CD4-positive, alpha-beta T cell treated with Interleukin-10 for 1 hour (primary cell): ENCODE results near the gene PFDN5.
A peak's percentile ranks its signal among the peaks of the same experiment; 100 is the strongest.
"Not testable (repeated sequence)": the region's sequence is repeated elsewhere in the genome, so short reads cannot be mapped to it uniquely, and the experiment has no call there.

Source experiments
- DNase-seq: peaks from one replicate; pipeline ENCODE4 v3.0.0-alpha.2; 2020

PFDN5 gene

GRCh38 chr12:53330671-53331070, 35.3 kb downstream of the PFDN5 start:
- DNase-seq: no peak

- DNase-seq: not testable (repeated sequence)
These were observed 37.0 kb downstream of the PFDN5 start for GRCh38 chr12:53332339-53332738.

- no peak for DNase-seq
These were observed 37.4 kb downstream of the PFDN5 start for GRCh38 chr12:53332744-53333143.

GRCh38 chr12:53333289-53333688, 37.9 kb downstream of the PFDN5 start:
- no peak for DNase-seq

GRCh38 chr12:53333845-53334244, 38.5 kb downstream of the PFDN5 start:
- DNase-seq: no peak

- DNase-seq: no peak
These were observed 39.5 kb downstream of the PFDN5 start for GRCh38 chr12:53334822-53335221.

- DNase-seq: no peak
These were observed 40.9 kb downstream of the PFDN5 start, which contains the start of gene SP7 for GRCh38 chr12:53336181-53336681. TSS of gene SP7 (minus strand) at chr12:53336354. CDS start at chr12:53335646, 708 bp downstream.

GRCh38 chr12:53338017-53338416, 42.7 kb downstream of the PFDN5 start:
- peak; percentile 19 for DNase-seq

GRCh38 chr12:53338916-53339315, 43.6 kb downstream of the PFDN5 start:
- DNase-seq: no peak

- no peak for DNase-seq
These were observed 45.1 kb downstream of the PFDN5 start for GRCh38 chr12:53340398-53340797.

- DNase-seq: no peak
These were observed 48.1 kb downstream of the PFDN5 start for GRCh38 chr12:53343449-53343848.

- DNase-seq: no peak
These were observed 48.6 kb downstream of the PFDN5 start for GRCh38 chr12:53343969-53344368.

- DNase-seq: no peak
These were observed 49.1 kb downstream of the PFDN5 start for GRCh38 chr12:53344487-53344823.

GRCh38 chr12:53344824-53345485, 49.6 kb downstream of the PFDN5 start:
- peak; percentile 79 for DNase-seq

GRCh38 chr12:53345486-53346188, 50.3 kb downstream of the PFDN5 start:
- no peak for DNase-seq

GRCh38 chr12:53346491-53346890, 51.1 kb downstream of the PFDN5 start:
- no peak for DNase-seq

GRCh38 chr12:53347905-53348304, 52.6 kb downstream of the PFDN5 start:
- no peak for DNase-seq
